ENCODE data around the gene B4GALT3. TPM values are rescaled to one million over a fixed set of nuclear protein-coding genes. Genes with fewer than 3 reads are reported as not detected.

B4GALT3 gene
- polyA plus RNA-seq, 1 donor: 38.4 TPM

DNA sequence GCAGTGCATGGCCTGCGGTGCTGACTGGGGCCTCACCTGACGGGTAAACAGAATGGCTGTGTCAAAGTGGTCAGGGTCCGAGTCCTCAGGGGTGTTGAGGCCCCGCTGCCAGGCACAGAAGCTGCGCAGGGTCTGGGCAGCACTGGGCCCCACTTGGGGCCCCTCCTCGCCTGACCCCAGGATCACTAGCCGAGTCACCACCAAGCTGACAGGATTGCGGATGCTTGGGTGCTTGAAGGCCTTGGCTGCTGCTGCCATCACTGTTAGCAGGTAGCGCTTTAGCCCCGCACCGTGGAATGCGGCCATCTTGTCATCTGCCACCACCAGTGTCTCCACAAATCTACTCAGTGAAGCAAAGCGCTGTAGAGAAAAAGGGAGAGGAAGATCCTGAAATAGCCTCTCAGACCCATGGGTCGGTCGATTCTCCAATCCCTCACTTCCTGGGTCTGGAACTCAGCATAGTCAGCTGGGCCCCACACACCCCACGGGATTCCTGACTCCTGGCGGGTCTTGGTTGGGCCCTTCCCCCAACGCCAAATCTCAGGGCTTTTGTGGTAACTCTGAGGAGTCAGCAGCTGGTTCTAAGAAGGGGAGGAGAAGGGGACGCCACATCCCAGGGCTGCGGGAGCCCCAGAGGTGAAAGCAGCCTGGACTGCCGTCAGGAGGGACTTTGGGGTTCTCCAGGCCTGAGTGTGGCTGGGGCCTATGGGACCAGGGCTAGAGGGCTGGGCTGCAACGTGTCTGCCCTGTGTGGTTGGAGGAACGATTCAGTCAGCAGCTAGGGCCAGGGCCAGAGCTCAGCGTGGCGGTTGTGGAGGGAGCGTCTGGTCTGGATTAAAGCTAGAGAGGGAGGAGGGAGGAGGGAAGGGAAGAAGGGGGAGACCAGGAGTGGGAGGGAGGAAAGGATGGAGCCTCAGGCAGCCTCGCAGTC lies 19.5 kb upstream of the B4GALT3 start:
- H3K36me3 ChIP-seq (ENCODE audit: control insufficient read depth, insufficient read depth, low read length): no peaks in the 10 kb centered on the region
- no peaks in the 10 kb centered on the region for H3K9me3 ChIP-seq (ENCODE audit: control insufficient read depth, low read depth, low read length)
- peak overlapping the region; percentile 76 for H3K27ac ChIP-seq (ENCODE audit: low read length)
- no CpG with 5 or more reads among the region's 27 CpGs for WGBS (ENCODE audit: insufficient coverage, low lambda C conversion rate)
- H3K4me1 ChIP-seq (ENCODE audit: control insufficient read depth, insufficient read depth, low read length): peaks cover 14% of the 10 kb centered on the region
- H3K27me3 ChIP-seq (ENCODE audit: control insufficient read depth, insufficient read depth, low read length): no peaks in the 10 kb centered on the region
- no peak overlapping the region for H3K4me3 ChIP-seq (ENCODE audit: low read length)
- no peak for DNase-seq

DNA sequence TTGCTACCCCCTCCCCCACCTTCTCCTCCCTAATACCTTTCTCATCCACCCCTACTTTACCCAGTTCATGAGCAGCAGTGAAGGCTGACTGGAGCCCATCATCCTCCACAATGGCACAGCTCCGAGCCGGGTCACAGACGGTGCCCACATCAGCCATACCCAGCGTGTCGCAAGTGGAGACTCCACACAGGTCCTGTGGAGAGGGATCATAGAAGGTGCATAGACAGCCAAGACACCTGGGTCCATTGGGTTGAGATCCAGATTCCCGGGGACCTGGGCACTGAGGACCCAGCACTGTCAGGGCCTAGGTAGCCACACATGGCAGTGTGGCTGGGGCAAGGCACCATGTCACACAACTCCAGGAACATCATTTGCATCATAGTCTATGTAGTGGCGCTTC lies 18.8 kb upstream of the B4GALT3 start:
- Histone ChIP-seq H3K9me3 (ENCODE audit: control insufficient read depth, low read depth, low read length) (no peaks in the 10 kb centered on the region), H3K36me3 (ENCODE audit: control insufficient read depth, insufficient read depth, low read length) (no peaks in the 10 kb centered on the region), H3K27ac (ENCODE audit: low read length) (no peak overlapping the region), H3K4me1 (ENCODE audit: control insufficient read depth, insufficient read depth, low read length) (peaks cover 7% of the 10 kb centered on the region), H3K27me3 (ENCODE audit: control insufficient read depth, insufficient read depth, low read length) (no peaks in the 10 kb centered on the region), H3K4me3 (ENCODE audit: low read length) (no peak overlapping the region)
- WGBS (ENCODE audit: insufficient coverage, low lambda C conversion rate): no CpG with 5 or more reads among the region's 7 CpGs
- DNase-seq: no peak

DNA sequence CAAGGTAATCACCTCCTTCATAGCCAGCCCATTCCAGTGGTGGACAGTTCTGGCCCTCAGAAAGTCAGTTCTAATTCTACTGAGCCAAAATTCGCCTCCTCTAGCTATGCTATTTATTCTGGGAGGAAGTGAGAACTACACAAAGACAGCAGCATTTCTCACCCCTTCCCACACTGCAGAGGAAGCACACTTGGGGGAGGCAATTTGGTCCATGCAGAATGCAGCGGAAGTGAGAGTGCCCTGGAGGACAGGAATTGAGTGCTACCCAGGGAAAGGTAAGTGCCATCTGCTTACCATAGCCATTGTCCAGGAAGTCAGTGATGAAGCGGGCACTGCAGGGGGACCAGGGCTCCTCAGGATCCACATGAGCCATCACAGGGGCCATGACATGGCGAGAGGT lies 17.9 kb upstream of the B4GALT3 start:
- Histone ChIP-seq H3K27me3 (ENCODE audit: control insufficient read depth, insufficient read depth, low read length) (peaks cover 4% of the 10 kb centered on the region), H3K4me1 (ENCODE audit: control insufficient read depth, insufficient read depth, low read length) (peaks cover 4% of the 10 kb centered on the region)
- no CpG with 5 or more reads among the region's 4 CpGs for WGBS (ENCODE audit: insufficient coverage, low lambda C conversion rate)

DNA sequence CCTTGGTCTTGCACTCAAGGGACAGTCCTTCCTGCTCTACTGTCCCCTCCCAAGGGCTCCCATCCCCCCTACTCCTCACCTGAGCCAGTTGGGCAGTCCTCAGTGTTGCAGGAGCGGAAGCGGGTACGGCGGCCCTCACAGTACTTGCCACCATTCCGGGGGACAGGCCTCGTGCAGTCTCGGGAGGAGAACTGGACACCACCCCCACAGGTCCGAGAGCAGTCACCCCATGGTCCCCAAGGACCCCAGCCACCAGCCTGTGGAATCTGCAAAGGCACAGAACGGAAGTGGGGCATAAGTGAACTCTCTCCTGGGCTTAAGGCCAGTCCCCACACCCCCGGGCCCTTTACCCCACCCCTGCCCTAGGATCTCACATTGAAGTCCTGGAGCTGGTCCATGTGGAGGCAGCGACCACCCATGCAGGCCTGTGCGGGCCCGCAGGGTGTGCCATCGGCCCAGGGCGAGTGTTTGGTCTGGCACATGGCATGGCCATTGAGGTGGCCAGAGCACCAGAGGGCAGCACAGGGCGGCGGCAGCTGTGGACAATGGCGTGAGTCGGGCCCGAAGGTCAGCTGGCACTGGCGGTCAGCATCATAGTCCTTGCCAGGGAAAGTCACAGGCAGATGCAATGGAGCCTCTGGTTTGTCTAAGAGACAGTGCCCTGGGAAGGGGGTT lies 16.4 kb upstream of the B4GALT3 start:
- Histone ChIP-seq H3K27me3 (ENCODE audit: control insufficient read depth, insufficient read depth, low read length) (peaks cover 4% of the 10 kb centered on the region), H3K4me1 (ENCODE audit: control insufficient read depth, insufficient read depth, low read length) (no peaks in the 10 kb centered on the region), H3K4me3 (ENCODE audit: low read length) (no peak overlapping the region), H3K36me3 (ENCODE audit: control insufficient read depth, insufficient read depth, low read length) (no peaks in the 10 kb centered on the region), H3K27ac (ENCODE audit: low read length) (no peak overlapping the region), H3K9me3 (ENCODE audit: control insufficient read depth, low read depth, low read length) (no peaks in the 10 kb centered on the region)
- no peak for DNase-seq
- no CpG with 5 or more reads among the region's 21 CpGs for WGBS (ENCODE audit: insufficient coverage, low lambda C conversion rate)

More for the DNA sequence above, 17.9 kb upstream of the B4GALT3 start:
- DNase-seq: no peak
- Histone ChIP-seq H3K36me3 (ENCODE audit: control insufficient read depth, insufficient read depth, low read length) (no peaks in the 10 kb centered on the region), H3K4me3 (ENCODE audit: low read length) (no peak overlapping the region), H3K9me3 (ENCODE audit: control insufficient read depth, low read depth, low read length) (no peaks in the 10 kb centered on the region), H3K27ac (ENCODE audit: low read length) (no peak overlapping the region)

DNA sequence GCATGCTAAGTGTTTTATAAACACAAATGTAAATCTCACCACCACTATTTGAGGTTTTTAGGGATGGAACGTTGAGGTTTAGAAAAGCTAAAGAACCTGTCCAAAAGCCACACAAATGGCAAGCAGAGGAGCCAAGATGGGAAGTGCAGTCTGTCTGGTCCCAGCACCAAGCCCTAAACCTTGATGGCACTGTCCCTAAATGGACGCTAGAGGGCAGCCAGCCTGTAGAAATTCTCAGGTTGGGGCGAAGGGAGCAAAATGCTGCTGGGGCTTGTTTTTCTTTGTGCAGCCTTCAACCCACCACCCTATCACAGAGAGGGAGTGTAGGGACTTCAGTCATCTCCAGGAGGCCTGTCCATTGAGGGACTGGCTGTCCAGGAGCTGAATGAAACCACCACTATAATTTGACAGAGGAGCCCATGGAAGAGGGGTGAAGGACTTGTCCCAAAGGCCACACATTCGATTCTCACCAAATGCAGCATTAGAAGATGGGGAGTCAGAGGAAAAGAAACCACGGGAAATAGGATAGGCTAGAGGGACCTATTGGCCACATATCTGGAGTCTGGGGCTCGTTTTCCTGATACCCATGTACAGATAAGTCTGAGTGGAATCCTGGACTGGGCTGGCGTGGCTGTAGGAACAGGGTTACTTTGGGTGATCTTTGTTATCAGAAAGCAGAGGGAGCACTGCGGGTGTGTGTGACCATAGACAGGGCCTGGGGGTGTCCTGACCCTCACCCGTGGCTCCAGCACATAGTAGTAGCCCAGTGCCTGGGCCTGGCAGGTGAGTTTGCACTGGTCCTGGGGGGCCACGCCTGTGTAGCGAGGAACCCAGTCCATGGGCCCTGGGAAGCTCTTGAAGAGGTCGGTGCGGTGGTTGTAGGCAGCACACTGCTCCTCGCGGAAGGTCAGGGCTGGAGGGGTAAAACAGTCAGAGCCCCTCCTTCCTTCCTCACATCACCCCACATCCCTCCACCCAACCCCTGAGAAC lies 15.5 kb upstream of the B4GALT3 start:
- H3K4me1 ChIP-seq (ENCODE audit: control insufficient read depth, insufficient read depth, low read length): no peaks in the 10 kb centered on the region
- H3K36me3 ChIP-seq (ENCODE audit: control insufficient read depth, insufficient read depth, low read length): no peaks in the 10 kb centered on the region
- H3K27ac ChIP-seq (ENCODE audit: low read length): no peak overlapping the region
- H3K4me3 ChIP-seq (ENCODE audit: low read length): no peak overlapping the region
- no peaks in the 10 kb centered on the region for H3K9me3 ChIP-seq (ENCODE audit: control insufficient read depth, low read depth, low read length)
- peaks cover 4% of the 10 kb centered on the region for H3K27me3 ChIP-seq (ENCODE audit: control insufficient read depth, insufficient read depth, low read length)
- DNase-seq: peak in 1 of 2 donors; percentile 45
- WGBS (ENCODE audit: insufficient coverage, low lambda C conversion rate): 0% methylated on average over 1 of the region's 15 CpGs

DNA sequence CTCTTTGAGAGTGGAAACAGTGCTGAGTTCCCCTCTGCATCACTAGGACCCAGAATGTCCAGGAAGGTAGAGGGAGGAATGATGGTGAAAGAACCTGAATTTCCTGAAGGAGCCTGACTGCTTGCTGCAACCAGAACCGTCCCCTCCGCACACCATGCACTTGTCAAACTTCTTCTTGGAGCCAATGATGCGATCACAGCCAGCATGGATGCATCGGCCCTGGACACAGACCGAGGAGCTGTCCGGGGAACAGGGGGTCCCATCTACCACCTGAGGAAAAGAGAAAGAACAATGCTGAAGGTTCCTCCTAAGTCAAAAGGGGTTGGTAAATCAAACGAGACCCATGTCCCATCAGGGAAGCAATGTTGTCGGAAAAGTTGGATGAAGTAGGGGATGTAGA lies 14.7 kb upstream of the B4GALT3 start:
- 70% methylated on average over 2 of the region's 8 CpGs for WGBS (ENCODE audit: insufficient coverage, low lambda C conversion rate)
- Histone ChIP-seq H3K9me3 (ENCODE audit: control insufficient read depth, low read depth, low read length) (no peaks in the 10 kb centered on the region), H3K36me3 (ENCODE audit: control insufficient read depth, insufficient read depth, low read length) (no peaks in the 10 kb centered on the region), H3K4me1 (ENCODE audit: control insufficient read depth, insufficient read depth, low read length) (no peaks in the 10 kb centered on the region), H3K27ac (ENCODE audit: low read length) (no peak overlapping the region), H3K27me3 (ENCODE audit: control insufficient read depth, insufficient read depth, low read length) (peaks cover 4% of the 10 kb centered on the region), H3K4me3 (ENCODE audit: low read length) (no peak overlapping the region)
- no peak for DNase-seq

DNA sequence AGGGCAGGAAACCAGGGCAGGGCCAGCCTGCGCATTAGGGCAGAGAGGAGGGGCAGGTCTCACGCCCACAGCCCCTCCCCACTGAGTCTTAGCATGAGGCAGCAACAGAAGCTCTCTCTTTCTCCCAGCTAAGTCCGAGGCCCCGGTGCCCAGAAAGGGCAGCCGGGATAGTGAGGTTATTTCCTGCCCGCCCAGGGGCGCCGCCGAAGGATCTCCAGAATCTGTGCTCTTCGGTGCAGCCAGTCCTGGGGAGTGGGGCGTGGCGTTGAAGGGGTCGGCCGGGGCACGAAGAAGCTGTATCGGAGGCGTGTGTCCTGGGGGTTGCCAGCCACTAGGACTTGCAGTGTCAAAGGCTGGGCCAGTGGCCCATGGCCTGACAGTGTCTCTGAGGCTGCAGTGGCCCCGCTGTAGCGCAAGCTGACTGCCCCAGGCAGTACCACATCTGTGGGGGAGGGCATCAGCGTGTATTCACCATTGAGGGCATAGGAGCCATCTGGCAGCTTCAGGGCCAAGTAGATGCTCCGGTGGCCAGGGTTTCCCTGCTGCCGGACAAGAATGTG lies 13.7 kb upstream of the B4GALT3 start:
- WGBS (ENCODE audit: insufficient coverage, low lambda C conversion rate): no CpG with 5 or more reads among the region's 22 CpGs
- H3K27ac ChIP-seq (ENCODE audit: low read length): no peak overlapping the region
- H3K36me3 ChIP-seq (ENCODE audit: control insufficient read depth, insufficient read depth, low read length): no peaks in the 10 kb centered on the region
- DNase-seq: no peak
- H3K4me1 ChIP-seq (ENCODE audit: control insufficient read depth, insufficient read depth, low read length): no peaks in the 10 kb centered on the region
- H3K9me3 ChIP-seq (ENCODE audit: control insufficient read depth, low read depth, low read length): no peaks in the 10 kb centered on the region
- peaks cover 4% of the 10 kb centered on the region for H3K27me3 ChIP-seq (ENCODE audit: control insufficient read depth, insufficient read depth, low read length)
- no peak overlapping the region for H3K4me3 ChIP-seq (ENCODE audit: low read length)

DNA sequence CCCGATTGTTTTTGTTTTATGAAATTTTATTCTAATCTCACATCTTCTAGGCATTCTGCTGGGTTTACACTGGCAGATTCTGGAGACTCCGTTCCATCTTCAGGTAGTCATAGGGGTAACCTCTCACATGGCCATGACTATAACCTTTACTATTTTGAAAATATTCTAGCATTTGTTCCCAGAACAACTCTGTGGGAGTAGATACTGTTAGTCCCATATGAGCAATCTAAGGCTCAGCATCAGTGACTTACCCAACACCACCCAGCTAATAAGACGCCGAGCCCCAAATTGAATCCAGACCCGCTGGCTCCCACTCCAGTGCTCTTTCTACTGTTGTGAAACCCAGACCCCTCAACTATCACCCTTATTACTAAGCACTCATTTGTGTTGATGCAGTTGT lies 11.7 kb upstream of the B4GALT3 start:
- H3K27me3 ChIP-seq (ENCODE audit: control insufficient read depth, insufficient read depth, low read length): peaks cover 4% of the 10 kb centered on the region

DNA sequence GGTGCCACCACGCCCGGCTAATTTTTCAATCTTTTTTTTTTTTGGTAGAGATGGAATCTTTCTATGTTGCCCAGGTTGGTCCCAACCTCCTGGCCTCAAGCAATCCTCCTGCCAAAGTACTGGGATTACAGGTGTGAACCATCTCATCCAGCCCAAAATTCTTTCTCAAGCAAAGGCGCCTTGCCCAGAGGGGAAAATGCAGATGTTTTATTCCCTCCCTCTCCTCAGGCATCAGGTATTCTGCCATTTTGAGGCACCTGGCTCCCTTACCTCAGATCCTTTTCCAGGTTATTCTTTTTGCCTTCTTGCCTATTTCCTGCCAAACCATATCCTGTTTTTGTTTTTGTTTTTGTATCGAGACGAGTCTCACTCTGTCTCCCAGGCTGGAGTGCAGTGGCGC lies 11.1 kb upstream of the B4GALT3 start:
- H3K4me1 ChIP-seq (ENCODE audit: control insufficient read depth, insufficient read depth, low read length): no peaks in the 10 kb centered on the region
- no peak for DNase-seq
- no peaks in the 10 kb centered on the region for H3K9me3 ChIP-seq (ENCODE audit: control insufficient read depth, low read depth, low read length)
- peaks cover 4% of the 10 kb centered on the region for H3K27me3 ChIP-seq (ENCODE audit: control insufficient read depth, insufficient read depth, low read length)
- no peak overlapping the region for H3K27ac ChIP-seq (ENCODE audit: low read length)
- no peaks in the 10 kb centered on the region for H3K36me3 ChIP-seq (ENCODE audit: control insufficient read depth, insufficient read depth, low read length)
- no peak overlapping the region for H3K4me3 ChIP-seq (ENCODE audit: low read length)
- no CpG with 5 or more reads among the region's 6 CpGs for WGBS (ENCODE audit: insufficient coverage, low lambda C conversion rate)

More for the DNA sequence above, 11.7 kb upstream of the B4GALT3 start:
- DNase-seq: no peak
- no CpG with 5 or more reads among the region's 5 CpGs for WGBS (ENCODE audit: insufficient coverage, low lambda C conversion rate)
- no peaks in the 10 kb centered on the region for H3K4me1 ChIP-seq (ENCODE audit: control insufficient read depth, insufficient read depth, low read length)
- no peaks in the 10 kb centered on the region for H3K9me3 ChIP-seq (ENCODE audit: control insufficient read depth, low read depth, low read length)
- no peak overlapping the region for H3K27ac ChIP-seq (ENCODE audit: low read length)
- H3K4me3 ChIP-seq (ENCODE audit: low read length): no peak overlapping the region
- H3K36me3 ChIP-seq (ENCODE audit: control insufficient read depth, insufficient read depth, low read length): no peaks in the 10 kb centered on the region

All from large intestine (tissue), 3 donors.